Adipose tissue (tissue), 3 donors: ENCODE measurements around the gene TOX3. TPM values are rescaled to one million over a fixed set of nuclear protein-coding genes. Genes with fewer than 3 reads are reported as not detected.

ENCODE experiments used
- H3K27ac ChIP-seq: one replicate; pipeline ENCODE4 v1.5.1; 2013; ENCODE audit warnings: low read depth, low read length
- WGBS, 3 donors: extraction: QIAGEN DNeasy Blood & Tissue Kit; methylation state at CpG; one replicate each; pipeline ENCODE4 v1.1.7; 2013; 5-methylcytosine and 5-hydroxymethylcytosine counted together
- polyA plus RNA-seq, 3 donors: library from polyadenylated mRNA; stranded (reverse); fragments of 200-250 nt; gene quantifications; one replicate each; pipeline ENCODE4 v1.2.3, GENCODE V29; 2013
- donor health status: healthy with polysubstance abuse.
- donor health status: Bipolar disorder and iron deficiency.
- donor health status: healthy.

TOX3 gene
- polyA plus RNA-seq, 3 donors = 0.48 to 1.2 (median 1.0) TPM

DNA sequence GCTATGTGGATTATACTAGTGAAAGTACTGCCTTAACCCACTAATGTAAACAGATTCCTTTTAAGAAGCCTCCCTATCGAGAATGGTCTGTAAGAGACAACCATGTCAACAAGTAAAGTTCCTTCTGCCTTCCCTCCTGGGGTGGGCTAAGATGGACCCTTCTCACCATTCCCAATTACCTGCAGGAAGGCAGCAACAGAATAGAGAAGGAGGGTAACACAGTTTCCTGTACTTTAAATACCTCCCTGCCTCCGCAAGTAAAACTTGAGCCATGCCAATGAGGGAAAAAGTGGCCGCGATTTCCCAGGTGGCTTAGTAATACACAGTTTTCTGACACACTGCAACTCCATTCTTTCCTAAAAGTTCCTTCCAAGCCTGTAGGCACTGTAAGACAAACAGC lies 45.2 kb downstream of the TOX3 start:
- WGBS, 3 donors = 57 to 86% (median 61%) methylated on average over 4 of the region's 4 CpGs
- H3K27ac ChIP-seq = no peak overlapping the region

DNA sequence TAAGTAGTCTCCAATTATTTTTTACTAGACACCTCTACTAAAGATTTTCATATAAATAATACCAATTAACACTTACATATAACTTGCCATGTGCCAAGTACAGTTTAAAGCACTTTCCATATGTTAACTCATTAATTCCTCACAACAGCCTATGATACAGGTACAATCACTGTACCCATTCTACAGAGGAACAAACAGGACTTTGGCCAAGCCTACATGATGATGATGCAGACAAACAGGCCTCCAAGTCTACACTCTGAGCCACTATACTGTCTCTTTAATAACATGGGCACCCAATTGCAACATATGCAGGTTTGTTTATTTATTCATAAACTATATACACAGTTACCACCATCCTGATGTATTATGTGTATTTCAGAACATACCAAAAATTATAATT lies 46.0 kb downstream of the TOX3 start:
- no peak overlapping the region for H3K27ac ChIP-seq

DNA sequence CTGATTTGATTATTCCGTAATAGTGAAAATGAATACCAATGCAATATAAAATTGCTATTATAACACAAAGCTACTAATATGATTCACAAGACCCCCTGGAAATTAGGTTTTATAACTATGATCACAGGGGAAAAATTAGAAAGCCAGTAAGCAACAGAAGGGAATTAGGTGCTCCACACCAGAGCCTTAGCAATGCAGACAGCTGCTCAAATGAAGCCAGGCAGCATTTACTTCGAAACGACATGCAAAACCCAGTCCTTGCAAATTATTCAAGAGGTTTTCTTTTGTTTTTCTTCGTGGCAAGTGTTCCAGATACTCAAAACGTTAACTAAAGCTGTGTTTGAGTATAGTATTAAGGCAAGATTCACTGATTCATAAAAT lies 47.9 kb downstream of the TOX3 start:
- H3K27ac ChIP-seq = no peak overlapping the region
- 48 to 81% (median 58%) methylated on average over 5 of the region's 5 CpGs for WGBS, 3 donors

- 35 to 72% (median 55%) methylated on average over 16 of the region's 16 CpGs for WGBS, 3 donors
- H3K27ac ChIP-seq = no peak overlapping the region
These were observed 48.4 kb downstream of the TOX3 start for GRCh38 chr16:52498328-52499059.

- WGBS, 3 donors = 60 to 64% (median 62%) methylated on average over 1 of the region's 1 CpG
- no peak overlapping the region for H3K27ac ChIP-seq
These were observed 49.7 kb downstream of the TOX3 start for GRCh38 chr16:52497067-52497816.

DNA sequence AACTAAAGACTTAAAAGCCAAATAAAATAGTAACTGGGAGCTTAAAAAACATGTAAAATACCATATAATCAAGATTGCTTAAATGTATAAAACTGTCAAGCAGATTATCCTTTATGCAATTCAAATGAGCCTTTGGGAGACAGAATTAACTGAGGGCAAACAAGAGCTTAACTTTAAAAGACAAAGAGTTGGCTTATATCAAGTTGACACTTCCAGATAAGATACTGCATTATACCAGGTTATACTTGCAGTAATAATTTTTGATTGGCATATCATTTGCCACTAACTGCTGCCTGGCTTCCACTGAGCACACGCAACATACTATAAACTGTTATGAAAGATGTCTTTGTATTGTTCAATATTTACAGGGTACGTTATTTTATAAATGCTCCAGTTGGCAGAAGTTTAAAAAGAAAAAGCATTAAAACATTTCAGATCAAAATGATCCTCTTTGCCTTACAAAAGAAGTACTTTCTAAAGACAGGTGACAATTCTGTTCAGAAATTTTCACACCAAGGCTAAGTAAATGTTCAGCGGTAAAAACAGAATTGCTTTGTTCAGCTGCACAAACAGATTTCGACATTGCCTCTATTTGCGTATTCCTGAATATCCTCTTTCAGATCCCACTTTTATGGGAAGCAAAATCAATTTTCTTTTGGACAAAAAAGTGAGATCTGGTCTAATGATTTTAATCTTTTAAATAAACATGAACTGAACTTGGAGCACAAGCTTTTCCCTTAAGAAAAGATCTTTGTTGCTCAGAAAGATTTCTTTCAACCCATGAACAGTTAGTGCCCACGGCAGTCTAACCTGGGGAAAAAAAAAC lies 50.7 kb downstream of the TOX3 start:
- H3K27ac ChIP-seq = no peak overlapping the region
- WGBS, 3 donors = 25 to 82% (median 72%) methylated on average over 6 of the region's 6 CpGs

DNA sequence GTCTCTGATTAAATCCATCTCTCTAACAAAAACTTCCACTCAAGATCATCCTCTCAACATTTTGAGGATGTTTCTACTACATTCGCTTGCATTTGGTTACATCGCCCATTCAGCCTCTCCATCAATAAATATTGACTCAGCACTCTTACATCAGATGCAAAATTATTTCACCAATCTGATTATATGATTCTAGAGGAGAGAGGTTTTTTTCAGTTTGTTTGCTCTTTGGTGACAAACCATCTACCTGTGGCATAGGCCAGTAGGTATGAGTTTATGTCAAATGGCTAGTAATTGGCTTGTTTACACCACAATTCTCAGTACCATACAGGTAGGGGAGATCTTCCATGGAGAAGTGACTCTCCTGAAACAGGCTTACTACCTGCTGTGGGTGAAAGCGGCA lies 52.3 kb downstream of the TOX3 start:
- no peak overlapping the region for H3K27ac ChIP-seq
- WGBS, 3 donors = 87 to 95% (median 93%) methylated on average over 3 of the region's 3 CpGs

GRCh38 chr16:52494145-52494544 lies 52.8 kb downstream of the TOX3 start:
- WGBS, 3 donors = 81 to 93% (median 89%) methylated on average over 4 of the region's 4 CpGs
- no peak overlapping the region for H3K27ac ChIP-seq

DNA sequence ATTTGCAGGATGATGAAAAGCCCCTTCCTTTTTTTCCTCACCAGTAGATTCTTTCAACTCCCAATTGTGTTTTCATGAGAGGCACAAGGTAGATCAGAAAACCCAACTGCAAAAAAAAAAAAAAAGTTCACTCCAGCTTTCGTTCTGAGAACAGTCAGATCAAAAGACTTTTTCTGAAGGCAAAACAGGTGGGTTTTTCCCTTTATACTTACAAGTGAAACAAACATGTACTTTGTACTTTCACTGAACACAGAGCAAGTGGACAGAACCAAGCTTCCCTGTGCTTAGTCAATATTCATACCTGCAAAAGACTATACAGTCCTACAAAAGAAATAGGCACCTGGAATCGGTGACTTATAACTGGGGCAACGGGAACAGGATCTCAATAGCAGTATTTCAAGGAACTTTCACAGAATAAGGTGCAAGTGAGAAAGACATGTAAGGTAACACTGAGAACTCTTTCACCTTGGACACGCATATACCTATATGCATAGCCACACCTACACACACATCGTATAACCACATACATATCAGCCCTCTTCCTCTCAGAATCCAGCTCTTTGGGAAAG lies 54.1 kb downstream of the TOX3 start:
- no peak overlapping the region for H3K27ac ChIP-seq
- WGBS, 3 donors = 49 to 86% (median 80%) methylated on average over 5 of the region's 5 CpGs

DNA sequence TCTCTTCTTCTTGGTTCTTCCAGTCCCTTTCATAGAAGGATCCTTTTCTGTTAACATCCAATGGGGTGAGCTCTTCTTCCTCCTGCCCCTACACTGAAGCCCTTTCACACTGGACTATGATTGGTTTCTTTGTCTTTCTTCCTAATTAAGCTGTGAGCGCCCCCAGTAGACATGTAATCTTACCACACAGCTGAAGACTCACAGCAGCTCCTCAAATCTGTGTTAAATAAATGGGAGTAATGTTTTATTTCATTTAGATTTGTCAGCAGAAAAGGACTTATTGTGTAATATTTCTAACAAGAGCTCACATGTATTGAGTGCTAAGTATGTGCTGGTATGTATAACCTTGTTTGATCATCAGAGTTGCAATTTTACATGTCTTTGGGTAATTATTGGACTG lies 55.7 kb downstream of the TOX3 start:
- no peak overlapping the region for H3K27ac ChIP-seq
- 46 to 54% (median 48%) methylated on average over 1 of the region's 1 CpG for whole genome bisulfite sequencing, 3 donors

- WGBS, 3 donors = 85 to 93% (median 89%) methylated on average over 6 of the region's 6 CpGs
- H3K27ac ChIP-seq = no peak overlapping the region
These were observed 57.0 kb downstream of the TOX3 start for GRCh38 chr16:52489894-52490293.

DNA sequence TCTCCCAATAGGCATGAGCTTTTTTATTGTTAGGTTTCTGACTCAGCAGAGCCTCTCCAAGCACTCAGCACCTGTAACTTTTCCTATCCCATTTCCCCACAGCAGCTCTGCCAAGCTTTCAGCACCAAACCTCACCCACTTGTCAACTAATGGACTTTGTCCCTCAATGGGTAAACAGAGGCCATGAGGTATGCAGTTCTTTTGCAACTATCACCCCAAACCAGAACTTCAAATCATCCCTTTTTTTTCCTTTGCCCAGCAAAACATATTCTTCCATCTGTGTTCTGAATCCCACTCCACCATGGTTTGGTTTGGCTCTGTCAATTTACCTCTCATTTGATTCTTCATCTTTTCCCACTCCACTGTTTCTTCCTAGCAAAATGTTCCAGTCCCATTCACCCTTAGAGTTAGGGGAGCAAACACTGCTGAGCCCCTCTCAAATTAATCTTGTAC lies 58.1 kb downstream of the TOX3 start:
- no peak overlapping the region for H3K27ac ChIP-seq

DNA sequence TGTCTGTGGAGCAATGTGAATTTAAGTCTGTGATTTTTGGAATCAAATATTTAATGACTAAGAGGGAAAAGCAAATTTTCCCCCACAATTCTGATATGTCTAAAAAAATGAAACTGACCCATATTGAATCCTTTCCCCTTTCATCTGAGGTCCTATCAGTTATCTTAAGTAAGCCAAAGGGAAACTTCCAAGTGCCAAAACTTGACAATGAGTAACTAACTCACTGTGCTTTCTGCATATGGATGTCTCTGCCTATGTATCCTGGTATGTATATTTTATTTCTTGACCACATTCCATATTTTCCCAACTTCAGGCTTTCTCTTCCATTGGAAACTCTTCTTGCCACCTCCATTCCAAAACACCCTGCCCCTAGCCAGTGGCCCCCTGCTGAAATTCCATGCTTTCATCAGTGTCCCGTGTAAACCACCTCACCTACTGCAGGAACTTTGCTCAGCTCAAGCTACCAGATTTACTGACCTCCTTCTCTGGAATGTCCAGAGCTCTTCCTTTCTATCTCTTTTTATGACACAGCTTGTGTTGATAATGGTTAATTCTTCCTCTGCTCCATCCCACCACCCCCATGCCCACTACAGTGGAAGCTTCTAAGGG lies 59.0 kb downstream of the TOX3 start:
- H3K27ac ChIP-seq = no peak overlapping the region
- WGBS, 3 donors = 39 to 57% (median 45%) methylated on average over 1 of the region's 1 CpG

GRCh38 chr16:52480237-52480636 lies 66.7 kb downstream of the TOX3 start:
- H3K27ac ChIP-seq = no peak overlapping the region
- WGBS, 3 donors = 39 to 68% (median 53%) methylated on average over 3 of the region's 3 CpGs

- WGBS, 3 donors = 81 to 90% (median 85%) methylated on average over 2 of the region's 2 CpGs
- H3K27ac ChIP-seq = no peak overlapping the region
These were observed 70.8 kb downstream of the TOX3 start for GRCh38 chr16:52476111-52476510.

DNA sequence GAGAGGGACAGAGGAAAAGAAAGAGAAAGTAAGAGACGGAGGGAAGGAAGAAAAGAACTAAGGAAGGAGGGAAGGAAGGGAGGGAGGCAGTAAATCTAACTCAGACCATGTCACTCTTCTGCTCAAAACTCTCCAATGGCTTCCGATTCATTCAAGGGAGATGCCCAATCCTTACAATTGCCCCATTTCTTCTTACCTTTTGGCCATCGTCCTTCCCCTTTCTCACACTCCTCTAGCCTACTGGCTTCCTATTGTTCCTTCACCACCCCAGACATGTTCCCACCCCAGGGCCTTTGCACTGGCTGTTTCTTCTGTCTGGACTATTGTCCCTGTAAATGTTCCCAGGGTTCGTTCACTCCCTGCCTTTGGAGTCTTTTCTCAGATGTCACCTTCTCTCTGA lies 72.3 kb downstream of the TOX3 start:
- H3K27ac ChIP-seq = no peak overlapping the region
- WGBS, 3 donors = 81 to 93% (median 81%) methylated on average over 4 of the region's 4 CpGs

- WGBS, 3 donors = 92 to 95% (median 93%) methylated on average over 5 of the region's 5 CpGs
- H3K27ac ChIP-seq = no peak overlapping the region
These were observed 73.8 kb downstream of the TOX3 start for GRCh38 chr16:52473096-52473495.

GRCh38 chr16:52471650-52472370 lies 75.1 kb downstream of the TOX3 start:
- WGBS, 3 donors = 79 to 89% (median 81%) methylated on average over 7 of the region's 7 CpGs

More at GRCh38 chr16:52471650-52472370, 75.1 kb downstream of the TOX3 start:
- no peak overlapping the region for H3K27ac ChIP-seq
